IMR-90 (cell line): ENCODE data around the gene INPP5F. TPM values are rescaled to one million over a fixed set of nuclear protein-coding genes. Genes with fewer than 3 reads are reported as not detected.

Source experiments
- ATAC-seq: fragments of 200-7000 bp; cut with Tn5 transposase; 2 replicates; pipeline ENCODE4 v1.9.1; 2020; ENCODE audit warnings: low read depth, mild to moderate bottlenecking, moderate library complexity
- BruUV-seq: library from RNA; stranded (reverse); fragments of 400-500 nt; replicated peaks from 2 replicates; lab custom pipeline; 2021; lab: Mats Ljungman, UMichigan
- CTCF ChIA-PET: fragments of 300-600 bp; formaldehyde crosslinking; extraction: SDS; loops from one replicate; lab custom pipeline; 2021; ENCODE audit warnings: antibody characterized with exemption; lab: Yijun Ruan, JAX
- POLR2A ChIA-PET: fragments of 300-600 bp; sonication (Branson Sonifier 250); formaldehyde crosslinking; loops from one replicate; lab custom pipeline; 2022; ENCODE audit warnings: antibody characterized with exemption; ENCODE audit not compliant: unreplicated experiment; lab: Charles Lee
- DNase-seq: peaks from one replicate; pipeline ENCODE4 v3.0.0; 2013
- H2AFZ ChIP-seq: replicated peaks from 2 replicates; pipeline ENCODE3; 2013; ENCODE audit warnings: low read length, mild to moderate bottlenecking; ENCODE audit not compliant: poor library complexity
- H2AK5ac ChIP-seq: 2 replicates; pipeline ENCODE4 v1.6.1; 2013; ENCODE audit warnings: low read depth, low read length, inconsistent platforms
- H2AK9ac ChIP-seq: replicated peaks from 2 replicates; pipeline ENCODE3; 2013; ENCODE audit warnings: mild to moderate bottlenecking, low read depth, low read length, moderate library complexity; ENCODE audit not compliant: poor library complexity
- H2BK120ac ChIP-seq: 2 replicates; pipeline ENCODE4 v1.6.1; 2013; ENCODE audit warnings: low read depth, low read length, inconsistent platforms
- H2BK15ac ChIP-seq: 3 replicates; pipeline ENCODE4 v1.6.1; 2013; ENCODE audit warnings: low read depth, low read length, inconsistent platforms
- H2BK20ac ChIP-seq: 2 replicates; pipeline ENCODE4 v1.6.1; 2013; ENCODE audit warnings: low read depth, mild to moderate bottlenecking, inconsistent platforms, low read length, moderate library complexity
- H2BK5ac ChIP-seq: 2 replicates; pipeline ENCODE4 v1.6.1; 2013; ENCODE audit warnings: mild to moderate bottlenecking, low read depth, low read length, inconsistent platforms; ENCODE audit not compliant: poor library complexity, severe bottlenecking
- H3K14ac ChIP-seq: replicated peaks from 2 replicates; pipeline ENCODE4 v1.6.1; 2013; ENCODE audit warnings: low read depth, low read length, inconsistent platforms
- H3K18ac ChIP-seq: 2 replicates; pipeline ENCODE4 v1.6.1; 2013; ENCODE audit warnings: low read depth, low read length, control low read depth
- H3K23ac ChIP-seq: 2 replicates; pipeline ENCODE4 v1.6.1; 2013; ENCODE audit warnings: low read depth, low read length, inconsistent platforms
- H3K27ac ChIP-seq: 2 replicates; pipeline ENCODE4 v1.5.1; 2013; ENCODE audit warnings: mild to moderate bottlenecking, control low read depth, low read length; ENCODE audit not compliant: insufficient read depth
- H3K27me3 ChIP-seq: 2 replicates; pipeline ENCODE4 v1.6.1; 2013; ENCODE audit warnings: low read length; ENCODE audit not compliant: control insufficient read depth, insufficient read depth
- H3K36me3 ChIP-seq: 2 replicates; pipeline ENCODE4 v1.6.1; 2013; ENCODE audit warnings: low read length, mixed read lengths; ENCODE audit not compliant: control insufficient read depth, insufficient read depth
- H3K4ac ChIP-seq: 2 replicates; pipeline ENCODE4 v1.6.1; 2013; ENCODE audit warnings: low read depth, low read length, inconsistent platforms
- H3K4me1 ChIP-seq: 2 replicates; pipeline ENCODE4 v1.6.1; 2013; ENCODE audit warnings: low read length, mixed read lengths; ENCODE audit not compliant: control insufficient read depth, insufficient read depth
- H3K4me2 ChIP-seq: 2 replicates; pipeline ENCODE4 v1.6.1; 2013; ENCODE audit warnings: low read depth, mild to moderate bottlenecking, control low read depth, low read length, moderate library complexity
- H3K4me3 ChIP-seq: 2 replicates; pipeline ENCODE4 v1.5.1; 2013; ENCODE audit warnings: low read depth, mild to moderate bottlenecking, control low read depth, low read length, moderate library complexity; ENCODE audit not compliant: insufficient read depth
- H3K56ac ChIP-seq: 2 replicates; pipeline ENCODE4 v1.6.1; 2013; ENCODE audit warnings: low read length, inconsistent platforms; ENCODE audit not compliant: insufficient read depth; ENCODE audit errors: extremely low read depth
- H3K79me1 ChIP-seq, 2 experiments: 2 replicates each; pipeline ENCODE4 v1.6.1; 2013; ENCODE audit warnings: low read length in 2 of 2, inconsistent platforms in 1 of 2, low read depth in 1 of 2
- H3K9ac ChIP-seq: 2 replicates; pipeline ENCODE4 v1.6.1; 2013; ENCODE audit warnings: low read depth, low read length, control low read depth
- H3K9me1 ChIP-seq: 2 replicates; pipeline ENCODE4 v1.6.1; 2013; ENCODE audit warnings: low read length, inconsistent platforms; ENCODE audit not compliant: insufficient read depth
- H3K9me3 ChIP-seq: 2 replicates; pipeline ENCODE4 v1.6.1; 2013; ENCODE audit warnings: low read length; ENCODE audit not compliant: control insufficient read depth, insufficient read depth
- H4K20me1 ChIP-seq: 2 replicates; pipeline ENCODE4 v1.6.1; 2013; ENCODE audit warnings: low read length, inconsistent platforms; ENCODE audit not compliant: insufficient read depth
- H4K5ac ChIP-seq: 2 replicates; pipeline ENCODE4 v1.6.1; 2013; ENCODE audit warnings: mild to moderate bottlenecking, low read depth, low read length, control low read depth
- H4K8ac ChIP-seq, 2 experiments: 2 replicates each; pipeline ENCODE4 v1.6.1; 2013; ENCODE audit warnings: low read depth in 2 of 2, low read length in 2 of 2, control low read depth in 1 of 2, inconsistent platforms in 1 of 2
- H4K91ac ChIP-seq: 2 replicates; pipeline ENCODE4 v1.6.1; 2013; ENCODE audit warnings: low read depth, low read length, inconsistent platforms; ENCODE audit not compliant: insufficient read depth
- CEBPB ChIP-seq: IDR thresholded peaks from 2 replicates; pipeline ENCODE4 v1.6.1; 2012; ENCODE audit warnings: low read depth, low read length, improper control_type of control experiment
- CHD1 ChIP-seq: IDR thresholded peaks from 2 replicates; pipeline ENCODE4 v1.6.1; 2012; ENCODE audit warnings: low read depth, low read length, improper control_type of control experiment
- MAFK ChIP-seq: IDR thresholded peaks from 2 replicates; pipeline ENCODE4 v1.6.1; 2012; ENCODE audit warnings: low read depth, low read length, improper control_type of control experiment
- MAZ ChIP-seq: IDR thresholded peaks from 2 replicates; pipeline ENCODE4 v1.6.1; 2012; ENCODE audit warnings: low read depth, mild to moderate bottlenecking, low read length, improper control_type of control experiment, moderate library complexity, borderline replicate concordance
- MXI1 ChIP-seq: IDR thresholded peaks from 2 replicates; pipeline ENCODE4 v1.6.1; 2012; ENCODE audit warnings: low read depth, mild to moderate bottlenecking, low read length, moderate library complexity, borderline replicate concordance
- NFE2L2 ChIP-seq: fragments of 150-350 bp; IDR thresholded peaks from 2 replicates; pipeline ENCODE4 v1.6.1; 2016; ENCODE audit warnings: low read depth, mild to moderate bottlenecking, low read length
- POLR2A ChIP-seq: IDR thresholded peaks from 2 replicates; pipeline ENCODE4 v1.6.1; 2012; ENCODE audit warnings: mild to moderate bottlenecking, low read depth, low read length
- RAD21 ChIP-seq: IDR thresholded peaks from 2 replicates; pipeline ENCODE4 v1.6.1; 2012; ENCODE audit warnings: low read length, improper control_type of control experiment
- RFX5 ChIP-seq: IDR thresholded peaks from 2 replicates; pipeline ENCODE4 v1.8.0; 2012; ENCODE audit warnings: low read depth, mild to moderate bottlenecking, low read length, moderate library complexity
- SMC3 ChIP-seq: fragments of 150-350 bp; IDR thresholded peaks from 2 replicates; pipeline ENCODE4 v1.6.1; 2016; ENCODE audit warnings: low read depth, mild to moderate bottlenecking, antibody characterized with exemption, low read length, moderate library complexity
- WGBS, 2 experiments: methylation state at CpG; one replicate each; pipeline versions ENCODE4 v1.1.5 to v1.1.7; 2013; ENCODE audit warnings: missing lambda C conversion rate in 2 of 2; ENCODE audit not compliant: insufficient read length in 1 of 2; ENCODE audit errors: extremely low coverage in 2 of 2; 5-methylcytosine and 5-hydroxymethylcytosine counted together
- dilution Hi-C: fragments of 300-500 bp; cut with HindIII; formaldehyde crosslinking; loops from one replicate; pipeline ENCODE4 v1.14.3; 2018; ENCODE audit warnings: low sequenced_read_pairs; ENCODE audit not compliant: unreplicated experiment
- in situ Hi-C: fragments of 300-500 bp; cut with MboI; formaldehyde crosslinking; loops from 3 replicates; pipeline ENCODE4 v1.14.3; 2019; ENCODE audit warnings: low sequenced_read_pairs, inconsistent platforms, mixed read lengths
- intact Hi-C: fragments of 100-400 bp; cut with micrococcal nuclease; formaldehyde crosslinking; loops from 2 replicates; pipeline ENCODE4 v1.10.0; 2022
- polyA plus RNA-seq, 3 experiments: library from polyadenylated mRNA; depleted of rRNA; stranded (reverse); fragments of >200 nt; gene quantifications; 2 replicates each; pipeline ENCODE4 v1.2.3, GENCODE V29; 2012; ENCODE audit warnings: low replicate concordance in 1 of 3
- total RNA-seq: library from RNA; depleted of rRNA; stranded (reverse); fragments of >200 nt; gene quantifications from 2 replicates; pipeline ENCODE4 v1.2.3, GENCODE V29; 2012
- TF ChIP-seq, protein P1 (sequence below): fragments of 150-350 bp; IDR thresholded peaks from 2 replicates; pipeline ENCODE4 v1.6.1; 2016; ENCODE audit warnings: low read depth, mild to moderate bottlenecking, low read length, moderate library complexity, borderline replicate concordance
- TF ChIP-seq, protein P2 (sequence below): conservative IDR thresholded peaks from 2 replicates; pipeline ENCODE4 v1.5.1; 2012; ENCODE audit warnings: mild to moderate bottlenecking, low read depth, low read length, improper control_type of control experiment

INPP5F gene
- total and polyA plus RNA-seq, 2 of the 4 experiments (the other 2 are of a cell fraction), result 19.0 to 29.6 TPM

- H3K9me3 ChIP-seq, result no peaks in the 10 kb centered on the region
- ATAC-seq, result no peak
- no peak overlapping the region for H4K91ac ChIP-seq
- no peak overlapping the region for H3K9ac ChIP-seq
- no peak overlapping the region for H2AFZ ChIP-seq
- no peak overlapping the region for H2BK120ac ChIP-seq
- no peak overlapping the region for H2BK15ac ChIP-seq
- intact Hi-C loops (no loop called here), dilution Hi-C loops (no loop called here), in situ Hi-C loops (no loop called here)
- POLR2A ChIA-PET, result no interaction called here
- no peak overlapping the region for H3K27ac ChIP-seq
- H3K23ac ChIP-seq, result no peak overlapping the region
- H3K36me3 ChIP-seq, result no peaks in the 10 kb centered on the region
- WGBS, 2 experiments, result 100% methylated on average over 1 of the region's 3 CpGs; no CpG with 5 or more reads in 1 of the 2 experiments
- TF ChIP-seq CEBPB, result no peak
- TF ChIP-seq MAFK, result no peak
- TF ChIP-seq RAD21, result no peak
- TF ChIP-seq, protein P1, sequence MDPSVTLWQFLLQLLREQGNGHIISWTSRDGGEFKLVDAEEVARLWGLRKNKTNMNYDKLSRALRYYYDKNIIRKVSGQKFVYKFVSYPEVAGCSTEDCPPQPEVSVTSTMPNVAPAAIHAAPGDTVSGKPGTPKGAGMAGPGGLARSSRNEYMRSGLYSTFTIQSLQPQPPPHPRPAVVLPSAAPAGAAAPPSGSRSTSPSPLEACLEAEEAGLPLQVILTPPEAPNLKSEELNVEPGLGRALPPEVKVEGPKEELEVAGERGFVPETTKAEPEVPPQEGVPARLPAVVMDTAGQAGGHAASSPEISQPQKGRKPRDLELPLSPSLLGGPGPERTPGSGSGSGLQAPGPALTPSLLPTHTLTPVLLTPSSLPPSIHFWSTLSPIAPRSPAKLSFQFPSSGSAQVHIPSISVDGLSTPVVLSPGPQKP, result no peak
- no peak for TF ChIP-seq RFX5
- no peak for TF ChIP-seq MXI1
- no peak for TF ChIP-seq NFE2L2
- no peak for TF ChIP-seq CHD1
- TF ChIP-seq, protein P2, sequence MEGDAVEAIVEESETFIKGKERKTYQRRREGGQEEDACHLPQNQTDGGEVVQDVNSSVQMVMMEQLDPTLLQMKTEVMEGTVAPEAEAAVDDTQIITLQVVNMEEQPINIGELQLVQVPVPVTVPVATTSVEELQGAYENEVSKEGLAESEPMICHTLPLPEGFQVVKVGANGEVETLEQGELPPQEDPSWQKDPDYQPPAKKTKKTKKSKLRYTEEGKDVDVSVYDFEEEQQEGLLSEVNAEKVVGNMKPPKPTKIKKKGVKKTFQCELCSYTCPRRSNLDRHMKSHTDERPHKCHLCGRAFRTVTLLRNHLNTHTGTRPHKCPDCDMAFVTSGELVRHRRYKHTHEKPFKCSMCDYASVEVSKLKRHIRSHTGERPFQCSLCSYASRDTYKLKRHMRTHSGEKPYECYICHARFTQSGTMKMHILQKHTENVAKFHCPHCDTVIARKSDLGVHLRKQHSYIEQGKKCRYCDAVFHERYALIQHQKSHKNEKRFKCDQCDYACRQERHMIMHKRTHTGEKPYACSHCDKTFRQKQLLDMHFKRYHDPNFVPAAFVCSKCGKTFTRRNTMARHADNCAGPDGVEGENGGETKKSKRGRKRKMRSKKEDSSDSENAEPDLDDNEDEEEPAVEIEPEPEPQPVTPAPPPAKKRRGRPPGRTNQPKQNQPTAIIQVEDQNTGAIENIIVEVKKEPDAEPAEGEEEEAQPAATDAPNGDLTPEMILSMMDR, result no peak
- TF ChIP-seq SMC3, result no peak
- TF ChIP-seq MAZ, result no peak
- TF ChIP-seq POLR2A, result no peak
- H3K4me3 ChIP-seq, result no peak overlapping the region
- no peaks in the 10 kb centered on the region for H3K4me1 ChIP-seq
- DNase-seq, result no peak
- H3K27me3 ChIP-seq, result no peaks in the 10 kb centered on the region
- no peak overlapping the region for H4K5ac ChIP-seq
- H4K20me1 ChIP-seq, result no peaks in the 10 kb centered on the region; the same call in 1 of the 2 replicates
- no peak overlapping the region for H3K18ac ChIP-seq
- H3K79me1 ChIP-seq, result peaks cover 15 to 52% of the 10 kb centered on the region in 2 experiments
- CTCF ChIA-PET, result interaction anchor here (1.2 kb wide), 1 partner anchor 16 kb away, joined by 3 read pairs; no protein-coding TSS in a partner anchor
- H2BK5ac ChIP-seq, result no peak overlapping the region
- no TSS peak for BruUV-seq
- no peak overlapping the region for H3K4ac ChIP-seq
- no peak overlapping the region for H2AK5ac ChIP-seq
- no peak overlapping the region for H2BK20ac ChIP-seq
- H3K4me2 ChIP-seq, result no peak overlapping the region
- H3K56ac ChIP-seq, result no peak overlapping the region
- peaks cover 2% of the 10 kb centered on the region for H3K9me1 ChIP-seq
- no peak overlapping the region for H3K14ac ChIP-seq
- H2AK9ac ChIP-seq, result no peak overlapping the region
- H4K8ac ChIP-seq, result no peak overlapping the region
Measured at GRCh38 chr10:119735451-119735850, 9.6 kb downstream of the INPP5F start.
